GM06990 (cell line): Measurements from ENCODE around the gene MNX1.
A peak's percentile ranks its signal among the peaks of the same experiment; 100 is the strongest.

Experiments
- DNase-seq: peaks from one replicate; pipeline ENCODE4 v3.0.0-alpha.2; 2011; ENCODE audit not compliant: insufficient read length; ENCODE audit errors: extremely low read depth
- H3K27me3 ChIP-seq: replicated peaks from 2 replicates; pipeline ENCODE4 v1.6.0; 2011; ENCODE audit warnings: low read length; ENCODE audit not compliant: control insufficient read depth, insufficient read depth
- H3K36me3 ChIP-seq: 2 replicates; pipeline ENCODE4 v1.5.1; 2011; ENCODE audit warnings: low read length; ENCODE audit not compliant: control insufficient read depth, insufficient read depth
- H3K4me3 ChIP-seq: replicated peaks from 2 replicates; pipeline ENCODE4 v1.5.1; 2011; ENCODE audit warnings: low read depth, mild to moderate bottlenecking, control low read depth, low read length
- TF ChIP-seq, protein P1 (sequence below): IDR thresholded peaks from 2 replicates; pipeline ENCODE4 v1.5.1; 2011; ENCODE audit warnings: low read length, control low read depth, mild to moderate bottlenecking, inconsistent platforms; ENCODE audit not compliant: insufficient read depth, poor library complexity, severe bottlenecking

Gene MNX1

DNA sequence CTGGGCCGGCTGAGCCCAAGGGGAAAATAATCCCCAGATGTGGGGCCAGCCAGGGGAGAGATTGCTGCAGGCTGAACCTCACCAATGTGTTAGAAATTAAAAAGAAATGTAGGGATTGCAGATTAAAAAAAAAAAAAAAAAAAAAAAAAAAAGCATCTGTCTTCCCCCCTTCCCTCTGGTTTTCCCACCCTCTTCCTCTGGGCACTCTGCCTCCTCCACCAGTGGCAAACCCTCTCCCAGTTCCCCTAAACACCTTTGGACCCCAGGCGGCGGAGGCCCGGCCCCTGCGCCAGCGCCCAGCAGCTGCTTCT, 7.1 kb downstream of the MNX1 start:
- Histone ChIP-seq H3K27me3 (no peaks in the 10 kb centered on the region; the same call in 1 of the 2 replicates), H3K36me3 (no peaks in the 10 kb centered on the region), H3K4me3 (no peak overlapping the region)
- DNase-seq, result no peak
- TF ChIP-seq, protein P1, sequence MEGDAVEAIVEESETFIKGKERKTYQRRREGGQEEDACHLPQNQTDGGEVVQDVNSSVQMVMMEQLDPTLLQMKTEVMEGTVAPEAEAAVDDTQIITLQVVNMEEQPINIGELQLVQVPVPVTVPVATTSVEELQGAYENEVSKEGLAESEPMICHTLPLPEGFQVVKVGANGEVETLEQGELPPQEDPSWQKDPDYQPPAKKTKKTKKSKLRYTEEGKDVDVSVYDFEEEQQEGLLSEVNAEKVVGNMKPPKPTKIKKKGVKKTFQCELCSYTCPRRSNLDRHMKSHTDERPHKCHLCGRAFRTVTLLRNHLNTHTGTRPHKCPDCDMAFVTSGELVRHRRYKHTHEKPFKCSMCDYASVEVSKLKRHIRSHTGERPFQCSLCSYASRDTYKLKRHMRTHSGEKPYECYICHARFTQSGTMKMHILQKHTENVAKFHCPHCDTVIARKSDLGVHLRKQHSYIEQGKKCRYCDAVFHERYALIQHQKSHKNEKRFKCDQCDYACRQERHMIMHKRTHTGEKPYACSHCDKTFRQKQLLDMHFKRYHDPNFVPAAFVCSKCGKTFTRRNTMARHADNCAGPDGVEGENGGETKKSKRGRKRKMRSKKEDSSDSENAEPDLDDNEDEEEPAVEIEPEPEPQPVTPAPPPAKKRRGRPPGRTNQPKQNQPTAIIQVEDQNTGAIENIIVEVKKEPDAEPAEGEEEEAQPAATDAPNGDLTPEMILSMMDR, result no peak

- no peak for DNase-seq
- TF ChIP-seq, protein P1, result no peak
- no peaks in the 10 kb centered on the region; the same call in 1 of the 2 replicates for H3K27me3 ChIP-seq
- no peaks in the 10 kb centered on the region for H3K36me3 ChIP-seq
- H3K4me3 ChIP-seq, result no peak overlapping the region
These were observed 7.5 kb downstream of the MNX1 start for GRCh38 chr7:157002819-157003421.

- Histone ChIP-seq H3K4me3 (no peak overlapping the region), H3K36me3 (no peaks in the 10 kb centered on the region), H3K27me3 (no peaks in the 10 kb centered on the region; the same call in none of the 2 replicates)
- TF ChIP-seq, protein P1, result no peak
- no peak for DNase-seq
These were observed 8.3 kb downstream of the MNX1 start for GRCh38 chr7:157001920-157002818.

- Histone ChIP-seq H3K36me3 (no peaks in the 10 kb centered on the region), H3K27me3 (no peaks in the 10 kb centered on the region; the same call in none of the 2 replicates), H3K4me3 (peak overlapping the region; percentile 48)
- TF ChIP-seq, protein P1, result no peak
- DNase-seq, result no peak
These were observed 9.5 kb downstream of the MNX1 start for GRCh38 chr7:157000741-157001653.

- TF ChIP-seq, protein P1, result no peak
- no peak for DNase-seq
- Histone ChIP-seq H3K27me3 (no peaks in the 10 kb centered on the region; the same call in none of the 2 replicates), H3K36me3 (no peaks in the 10 kb centered on the region), H3K4me3 (peak overlapping the region; percentile 48)
These were observed 10.3 kb downstream of the MNX1 start for GRCh38 chr7:156999958-157000726.
